ENCODE data around the gene MYO5B.
"Not testable (repeated sequence)": the region's sequence is repeated elsewhere in the genome, so short reads cannot be mapped to it uniquely, and the experiment has no call there.

Gene MYO5B

DNA sequence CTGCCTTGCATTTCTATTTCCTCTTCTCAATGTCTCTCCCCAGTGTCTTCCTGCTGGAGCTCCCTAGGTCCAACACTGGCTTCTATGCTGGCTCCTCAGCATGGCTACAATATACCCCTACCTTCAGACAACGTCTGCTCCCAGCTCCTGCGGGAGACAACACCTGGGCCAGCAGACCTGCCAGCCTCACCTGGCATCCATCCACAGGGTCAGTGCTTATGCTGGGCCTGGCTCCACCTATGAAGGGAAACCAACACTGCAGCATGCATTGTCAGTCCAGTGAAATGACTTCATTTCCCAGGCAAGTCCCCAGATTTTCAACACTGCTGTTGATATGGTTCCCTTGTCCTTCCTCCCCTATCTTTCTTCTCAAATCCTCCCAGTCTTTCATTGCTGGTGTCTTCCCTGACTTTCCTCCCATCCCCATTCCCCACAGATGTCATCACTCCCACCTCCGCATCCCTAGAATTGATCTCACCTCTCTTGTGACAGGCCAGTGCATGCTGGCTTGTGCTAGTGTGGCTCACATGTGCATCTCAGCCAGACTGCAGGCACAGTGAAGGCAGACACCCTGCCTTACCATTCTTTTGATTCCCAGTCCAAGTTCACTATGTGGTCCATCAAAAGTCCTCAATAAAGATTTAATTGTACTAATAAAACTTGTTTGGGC lies 98.0 kb downstream of the MYO5B start:
- no peak for DNase-seq

DNA sequence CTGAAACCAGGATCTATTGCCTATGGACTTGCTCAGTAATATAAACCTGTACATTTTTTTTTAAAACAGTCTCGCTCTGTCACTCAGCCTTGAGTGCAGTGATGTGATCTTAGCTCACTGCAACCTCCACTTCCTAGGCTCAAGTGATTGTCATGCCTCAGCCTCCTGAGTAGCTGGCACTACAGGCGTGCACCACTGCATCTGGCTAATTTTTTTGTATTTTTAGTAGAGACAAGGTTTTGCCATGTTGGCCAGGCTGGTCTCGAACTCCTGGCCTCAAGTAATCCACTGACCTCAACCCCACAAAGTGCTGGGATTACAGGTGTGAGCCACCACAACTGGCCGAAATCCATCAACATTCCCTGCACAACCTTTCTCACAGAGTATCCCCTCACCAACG lies 100.2 kb downstream of the MYO5B start:
- DNase-seq, result not testable (repeated sequence)

DNA sequence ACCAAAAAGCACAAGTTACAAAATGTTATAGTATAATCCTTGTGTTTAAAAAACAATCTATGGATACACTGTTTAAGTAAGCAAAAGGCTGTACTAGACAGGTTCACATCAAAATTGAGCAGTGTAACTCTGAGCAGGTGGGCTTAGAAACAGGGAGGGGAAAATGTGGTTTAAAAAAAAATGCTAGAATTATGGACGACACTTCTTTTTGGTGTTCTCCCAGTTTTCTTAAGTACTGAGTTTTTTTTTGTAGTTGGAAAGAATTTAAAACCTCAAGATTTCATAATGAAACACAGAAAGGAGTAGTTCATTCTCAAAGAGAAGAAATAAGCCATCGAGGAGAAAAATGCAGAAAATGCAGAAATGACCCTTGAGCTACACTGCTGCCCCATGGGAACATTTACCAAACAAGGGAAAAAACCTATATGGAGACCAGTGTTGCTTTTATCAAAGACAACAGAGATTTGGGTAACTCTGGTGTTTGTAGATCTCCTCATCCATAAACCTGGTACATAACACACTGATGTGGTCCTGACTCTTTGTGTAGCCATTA lies 100.7 kb downstream of the MYO5B start:
- DNase-seq, result no peak

DNA sequence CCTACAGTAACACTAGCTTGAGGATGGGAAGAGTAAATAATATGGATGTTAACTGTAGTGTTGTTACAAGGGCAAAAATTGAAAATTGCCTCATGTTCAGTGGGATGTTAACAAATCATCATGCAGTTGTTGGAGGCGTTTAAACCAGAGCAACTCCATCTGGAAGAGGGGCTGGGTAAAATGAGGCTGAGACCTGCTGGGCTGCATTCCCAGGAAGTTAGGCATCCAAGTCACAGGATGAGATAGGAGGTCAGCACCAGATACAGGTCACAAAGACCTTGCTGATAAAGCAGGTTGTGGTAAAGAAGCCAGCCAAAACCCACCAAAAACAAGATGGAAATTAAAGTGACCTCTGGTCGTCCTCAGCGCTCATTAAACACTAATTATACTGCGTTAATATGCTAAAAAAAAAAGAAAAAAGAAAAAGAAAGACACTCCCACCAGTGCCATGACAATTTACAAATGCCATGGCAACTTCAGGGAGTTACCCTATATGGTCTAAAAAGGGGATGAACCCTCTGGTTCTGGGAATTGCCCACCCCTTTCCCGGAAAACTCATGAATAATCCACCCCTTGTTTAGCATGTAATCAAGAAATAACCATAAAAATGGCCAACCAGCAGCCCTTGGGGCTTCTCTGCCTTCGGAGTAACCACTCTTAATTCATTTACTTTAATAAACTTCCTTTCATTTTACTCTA lies 101.4 kb downstream of the MYO5B start:
- DNase-seq, result no peak

DNA sequence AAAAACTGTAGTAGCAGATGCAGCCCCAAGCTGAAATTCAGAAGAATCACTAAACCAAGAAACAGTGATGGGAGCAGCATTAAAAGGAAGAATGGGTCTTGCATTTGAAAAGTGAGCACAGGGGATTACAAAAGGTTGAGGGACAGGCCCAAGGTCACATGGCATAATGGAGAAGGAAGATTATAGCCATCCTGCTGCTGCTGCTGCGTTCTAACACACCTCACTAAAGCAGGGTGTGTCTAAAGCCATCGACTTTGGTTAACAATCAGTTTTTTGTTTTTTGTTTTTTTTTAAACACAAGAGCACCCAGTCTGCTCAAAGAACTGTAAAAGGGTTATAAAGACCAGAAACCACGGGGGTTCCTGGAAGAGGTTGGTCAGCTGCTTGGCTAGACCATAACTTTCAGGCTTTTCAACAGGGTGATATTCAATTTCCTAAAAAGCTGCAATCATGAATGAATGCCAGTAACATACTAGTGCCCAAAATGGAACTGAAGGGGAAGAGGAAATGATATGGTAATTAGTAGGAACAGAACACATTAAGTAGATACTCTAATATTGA lies 102.6 kb downstream of the MYO5B start:
- DNase-seq, result no peak

DNA sequence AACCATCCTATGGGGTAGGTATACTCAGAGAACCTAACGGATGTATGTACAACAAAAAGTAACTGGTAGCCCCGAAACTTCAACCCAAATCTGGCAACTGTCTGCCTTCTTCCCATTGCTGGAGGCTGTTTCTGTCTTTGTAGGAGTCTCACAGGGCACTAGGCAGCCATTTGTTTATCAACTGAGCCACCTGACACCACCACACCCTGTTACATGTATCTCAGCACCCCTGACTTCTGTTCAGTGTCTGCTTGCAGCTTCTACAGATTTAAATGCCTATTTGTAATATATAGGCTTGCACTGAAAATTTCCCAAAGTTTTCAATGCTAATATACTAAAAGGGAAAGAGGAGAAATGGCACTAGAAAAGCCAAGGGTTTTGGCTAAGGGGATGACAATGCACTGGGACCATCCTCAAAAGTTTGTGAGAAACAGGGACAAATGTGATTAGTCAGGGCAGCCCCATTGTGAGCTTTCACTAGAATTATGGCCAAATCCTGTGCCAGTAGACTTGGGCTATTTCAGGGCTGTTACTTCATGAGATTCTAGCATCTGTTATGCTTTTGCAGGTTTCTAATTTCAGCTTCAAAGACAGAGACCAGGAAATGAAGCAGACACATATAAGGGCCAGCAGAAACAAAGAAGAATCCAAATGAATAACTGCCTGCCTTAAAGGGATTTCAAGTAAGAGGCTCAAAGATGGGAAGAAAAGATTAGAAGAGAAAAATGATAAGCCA lies 103.3 kb downstream of the MYO5B start:
- no peak for DNase-seq

DNA sequence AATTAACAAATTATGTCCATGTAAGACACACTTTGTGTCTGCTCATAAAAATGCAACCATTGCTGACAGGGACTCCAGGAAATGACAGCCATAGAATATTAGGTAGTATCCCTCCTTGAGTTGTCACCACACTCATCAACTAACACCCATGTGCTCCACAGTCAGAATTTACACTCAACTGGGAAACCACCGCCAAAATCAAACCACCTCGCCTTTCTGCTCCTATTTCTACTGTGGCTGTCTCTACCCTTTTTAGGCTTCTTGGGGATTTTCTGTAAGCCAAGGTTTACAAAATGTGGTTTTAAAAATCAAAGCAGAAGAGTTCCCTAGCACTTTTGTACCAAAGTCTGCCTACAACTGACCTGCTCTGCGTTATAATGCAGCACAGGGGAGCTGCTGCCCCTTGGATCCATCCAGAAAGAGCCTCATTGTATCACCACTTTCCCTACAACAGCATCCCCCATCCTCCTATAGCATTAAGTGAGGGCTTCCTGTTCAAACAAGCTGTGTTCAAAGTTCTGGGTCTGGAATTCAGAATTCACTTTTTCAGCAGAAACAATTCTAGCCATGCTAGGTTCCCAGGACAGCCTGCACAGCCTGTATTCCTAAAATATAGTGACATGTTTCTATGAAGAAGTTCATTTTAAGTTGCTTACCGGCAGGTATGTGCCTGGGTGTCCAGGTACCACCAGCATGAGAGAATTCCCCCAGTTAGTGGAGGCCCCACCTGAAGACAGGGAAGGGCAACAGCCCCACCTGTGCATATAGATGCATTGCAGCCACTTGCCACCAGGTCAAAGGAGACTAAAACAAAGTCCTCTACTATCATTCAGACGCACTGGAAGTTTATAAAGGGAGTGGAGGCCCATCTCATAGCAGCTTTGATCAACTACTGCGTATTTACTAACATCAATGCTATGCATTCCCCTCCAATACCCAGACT lies 104.3 kb downstream of the MYO5B start:
- no peak for DNase-seq

DNA sequence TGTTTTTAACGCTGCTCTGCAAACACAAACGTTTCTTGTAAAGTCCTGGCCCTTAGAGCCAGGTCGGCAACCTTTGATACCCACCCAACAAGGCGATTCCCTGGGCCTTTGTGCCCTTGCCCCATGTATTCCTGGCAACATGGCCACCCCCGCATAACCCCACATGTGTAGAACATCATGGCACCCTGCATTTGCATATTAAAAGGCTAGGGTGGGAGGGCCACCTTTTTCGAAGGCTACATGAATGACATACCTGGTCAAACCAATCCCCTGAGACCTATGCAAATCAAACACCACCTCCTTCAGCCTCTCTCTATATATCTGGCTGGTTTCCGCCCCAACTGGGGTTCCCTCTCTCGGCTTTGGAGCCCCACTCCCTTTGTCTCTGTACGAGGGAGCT lies 105.2 kb downstream of the MYO5B start:
- DNase-seq, result no peak

DNA sequence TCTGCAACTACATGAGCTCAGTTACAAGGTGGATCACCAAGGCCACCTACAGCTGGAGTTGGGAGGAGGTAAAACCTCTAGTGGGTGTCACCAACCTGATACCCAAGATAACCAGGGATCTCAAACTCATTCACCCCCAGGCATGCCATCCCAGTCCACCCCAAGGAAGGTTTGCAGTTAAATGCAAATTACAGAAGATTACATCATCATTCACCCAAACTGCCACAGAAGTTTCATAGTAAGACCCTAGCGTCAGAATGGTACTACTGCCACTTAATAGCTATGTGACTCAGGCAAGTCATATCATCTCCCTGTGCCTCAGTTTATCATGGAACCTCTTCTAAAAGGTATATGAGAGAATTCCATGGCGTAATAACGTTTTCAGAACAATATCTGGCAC lies 111.2 kb downstream of the MYO5B start:
- DNase-seq, result no peak

DNA sequence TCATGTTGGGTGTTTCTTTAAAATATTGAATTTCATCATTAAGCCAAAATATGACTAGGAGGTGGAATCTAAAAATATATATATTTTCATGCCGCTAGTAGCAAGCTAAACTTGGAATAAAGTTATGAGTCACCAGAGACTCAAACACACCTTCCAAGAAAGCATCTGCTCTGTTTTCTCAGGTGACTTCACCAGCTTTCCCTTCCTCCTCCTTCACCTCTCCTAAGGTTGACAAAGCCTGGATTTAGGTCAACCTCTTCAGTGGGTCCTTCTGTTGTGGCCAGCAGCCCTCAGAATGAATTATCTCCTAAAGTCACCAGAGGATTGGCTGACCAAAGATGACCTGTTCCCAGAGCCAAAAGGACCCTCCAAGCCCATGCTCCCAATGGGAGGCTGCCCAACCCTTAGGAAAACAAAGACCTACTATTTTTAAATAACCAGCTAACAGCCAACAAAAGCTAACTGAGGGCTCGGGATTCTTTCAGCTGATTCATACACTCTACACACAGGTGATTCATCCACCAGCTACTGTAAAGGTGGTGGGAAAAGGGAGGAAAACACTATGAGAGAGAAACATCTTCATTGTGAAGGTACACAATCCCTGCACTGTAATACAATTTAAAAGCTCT lies 113.9 kb downstream of the MYO5B start:
- DNase-seq, result no peak

DNA sequence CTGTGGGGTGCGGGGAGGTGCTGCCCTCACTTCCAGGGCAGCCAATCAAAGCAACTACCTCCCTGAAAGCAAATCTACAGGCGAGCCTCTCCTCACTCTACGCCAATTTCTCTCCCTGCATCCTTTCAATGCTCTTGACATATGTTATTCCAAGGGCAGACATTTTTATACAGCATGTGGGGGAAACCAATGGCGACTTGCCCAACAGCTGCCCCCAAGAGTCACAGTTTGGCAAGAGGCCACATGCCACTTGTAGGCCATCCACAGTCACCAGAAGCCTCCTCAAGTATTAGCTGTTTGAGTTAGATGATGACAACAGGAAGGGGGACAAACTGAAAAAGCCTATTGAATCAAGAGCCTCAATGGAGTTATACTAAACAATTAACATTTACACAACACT lies 114.6 kb downstream of the MYO5B start:
- no peak for DNase-seq

DNA sequence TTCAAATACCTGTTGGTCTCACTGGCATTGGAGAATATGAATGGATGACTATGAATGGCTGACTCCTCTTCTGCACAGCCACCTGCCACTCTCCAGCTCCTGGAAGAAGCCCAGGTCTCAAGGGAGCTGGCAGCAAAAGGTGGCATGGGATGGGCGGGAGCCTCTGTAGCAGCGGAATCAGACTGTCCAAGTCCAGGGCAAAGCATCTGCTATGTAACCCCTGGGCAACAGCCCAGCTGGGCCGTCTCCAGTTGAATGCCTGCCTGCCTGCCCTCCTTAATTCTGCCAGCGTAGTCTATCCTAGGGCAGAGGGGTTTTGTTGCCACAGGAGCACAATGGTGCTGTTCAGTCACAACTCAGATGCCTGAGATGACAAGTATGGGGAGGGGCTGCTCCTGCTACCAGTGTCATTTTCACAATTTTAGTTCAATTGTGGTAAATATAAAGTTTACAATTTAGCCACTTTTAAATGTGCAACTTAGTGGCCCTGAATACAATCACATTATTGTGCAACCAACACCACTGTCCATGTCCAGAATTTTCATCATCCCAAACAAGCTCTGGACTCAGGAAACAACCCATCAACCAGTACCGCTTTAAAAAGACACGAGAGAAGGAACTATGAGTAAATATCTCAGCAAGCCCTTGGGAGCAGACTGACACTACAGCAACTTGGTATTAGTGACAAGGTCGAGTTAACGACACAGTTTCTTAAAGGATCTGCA lies 115.2 kb downstream of the MYO5B start:
- DNase-seq, result peak; percentile 21

DNA sequence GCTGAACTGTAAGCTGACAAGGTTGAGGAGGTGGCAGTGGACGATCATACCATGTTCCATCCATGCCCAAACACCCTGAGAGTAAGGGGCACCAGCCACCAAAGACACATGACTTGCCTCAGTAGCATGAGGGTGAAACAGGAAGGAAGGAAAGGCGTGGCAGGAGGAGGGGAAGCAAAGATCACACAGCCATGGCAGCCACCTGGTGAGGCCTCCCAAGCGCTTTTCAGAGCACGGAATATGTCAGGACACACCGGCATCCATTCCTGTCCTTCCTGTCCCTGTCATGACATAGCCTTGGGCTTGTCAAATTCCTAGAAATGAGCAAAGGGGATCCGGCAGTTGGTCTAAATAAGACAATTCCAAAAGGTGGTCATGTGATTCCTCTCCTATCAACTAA lies 118.7 kb downstream of the MYO5B start:
- DNase-seq, result no peak

DNA sequence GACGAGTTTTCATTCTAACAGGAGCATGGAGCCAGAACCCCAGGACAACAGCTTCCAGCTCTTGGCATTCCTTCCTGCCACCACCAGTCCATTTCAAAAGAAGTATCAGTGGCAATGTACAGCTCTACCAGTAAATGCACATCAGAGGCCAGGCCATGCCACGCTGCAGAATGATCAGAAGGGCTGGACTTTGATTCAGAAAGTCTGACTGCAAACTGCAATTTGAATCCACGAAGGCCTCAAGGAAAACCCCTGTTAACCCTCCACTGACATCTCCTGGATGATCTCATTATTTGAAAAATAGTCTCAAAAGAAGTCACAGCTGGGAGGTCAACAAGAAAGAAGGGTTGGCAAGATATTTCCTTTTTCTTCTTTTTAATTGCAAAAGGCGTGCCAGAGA lies 119.2 kb downstream of the MYO5B start:
- DNase-seq, result no peak

DNA sequence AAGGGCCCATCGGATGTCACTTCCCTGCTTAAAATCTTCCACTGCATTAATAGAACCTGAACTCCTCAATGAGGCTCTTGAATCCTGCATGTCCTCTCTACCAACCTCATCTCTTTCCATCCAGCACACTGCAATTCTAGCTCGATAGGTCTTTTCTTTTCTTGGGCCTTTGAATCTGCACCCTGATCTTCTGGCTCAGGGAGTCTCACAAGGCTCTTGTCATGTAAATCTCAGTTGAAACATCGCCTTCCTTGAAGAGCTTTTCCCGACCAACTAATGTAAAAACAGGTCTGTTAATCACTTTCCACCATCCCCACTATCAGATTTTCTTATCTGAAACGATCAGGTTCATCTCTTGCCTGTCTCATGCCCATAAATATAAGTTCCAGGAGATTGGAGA lies 120.5 kb downstream of the MYO5B start:
- no peak for DNase-seq

DNA sequence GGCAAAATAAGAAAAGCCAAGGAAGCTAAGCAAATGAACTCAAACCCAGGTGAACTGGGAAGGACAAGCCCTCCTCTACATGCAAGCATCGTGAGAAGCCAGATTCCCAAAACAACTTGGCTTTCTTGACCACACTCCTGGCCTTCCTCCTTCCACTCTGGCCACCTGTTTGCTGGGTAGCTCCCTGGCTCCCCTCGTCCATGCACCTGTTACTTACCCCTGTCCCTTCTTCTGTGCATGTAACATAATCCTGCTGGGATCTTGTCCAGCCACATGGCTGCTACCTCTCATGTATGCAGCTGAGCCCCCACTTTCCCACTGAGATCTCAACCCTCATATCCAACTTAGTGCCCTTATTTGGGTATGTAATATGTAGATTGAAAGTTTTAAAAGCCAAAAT lies 121.6 kb downstream of the MYO5B start:
- no peak for DNase-seq

DNA sequence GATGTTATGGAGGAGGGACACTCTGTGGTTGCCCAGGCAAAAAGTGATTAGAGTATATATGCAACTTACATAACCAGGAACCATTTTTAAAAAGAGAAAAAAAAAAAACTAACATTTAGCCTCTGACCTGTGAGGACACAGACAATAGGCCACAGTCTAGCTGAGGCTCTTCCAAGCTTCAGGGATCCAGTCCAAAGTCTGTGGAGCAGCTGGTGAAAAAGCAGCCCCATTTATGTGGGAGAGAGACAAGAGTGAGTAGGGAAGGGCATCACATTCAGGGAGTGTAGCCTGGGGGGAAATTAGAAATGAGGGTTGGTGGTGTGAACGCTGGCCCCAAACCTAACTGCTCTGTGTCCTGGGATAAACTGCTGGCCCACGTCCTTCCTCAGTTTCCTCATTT lies 122.8 kb downstream of the MYO5B start:
- DNase-seq, result no peak

DNA sequence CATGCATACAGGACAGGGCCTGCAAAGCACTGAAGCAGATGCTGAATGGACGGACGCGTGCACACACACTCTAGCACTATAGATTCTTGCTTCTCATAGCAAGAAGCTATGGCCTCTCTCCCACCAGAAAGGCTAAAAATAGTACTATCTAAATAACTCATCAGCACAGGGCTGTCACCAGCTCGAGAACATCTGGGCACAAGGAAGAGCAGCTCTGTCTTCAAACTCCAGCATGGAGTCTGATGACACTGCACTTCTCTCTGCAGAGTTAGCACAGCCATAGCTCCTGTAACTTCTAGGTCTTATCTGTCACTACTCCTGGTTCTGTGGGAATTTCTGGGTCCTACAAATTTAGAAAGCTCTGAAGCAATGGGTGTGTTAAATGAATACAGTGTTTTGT lies 123.5 kb downstream of the MYO5B start:
- DNase-seq, result no peak

DNA sequence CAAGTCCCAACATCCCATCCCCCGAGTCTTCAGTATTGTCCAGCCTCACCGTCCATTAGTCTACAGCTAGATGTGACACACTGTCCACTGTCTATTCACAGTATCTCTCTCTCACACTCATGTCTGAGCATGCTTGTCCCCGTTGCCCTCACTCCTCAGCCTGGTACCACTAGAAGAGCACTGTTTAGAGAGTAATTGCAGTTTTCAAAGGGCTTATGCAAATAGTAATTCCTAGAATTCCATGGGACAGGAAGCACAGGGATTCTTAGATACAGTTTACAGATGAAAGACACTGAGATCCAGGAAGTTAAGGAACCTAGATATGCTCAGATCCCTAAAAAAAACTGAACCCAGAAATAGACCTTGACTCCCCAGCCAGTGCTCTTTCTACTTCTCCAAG lies 125.5 kb downstream of the MYO5B start:
- no peak for DNase-seq

DNA sequence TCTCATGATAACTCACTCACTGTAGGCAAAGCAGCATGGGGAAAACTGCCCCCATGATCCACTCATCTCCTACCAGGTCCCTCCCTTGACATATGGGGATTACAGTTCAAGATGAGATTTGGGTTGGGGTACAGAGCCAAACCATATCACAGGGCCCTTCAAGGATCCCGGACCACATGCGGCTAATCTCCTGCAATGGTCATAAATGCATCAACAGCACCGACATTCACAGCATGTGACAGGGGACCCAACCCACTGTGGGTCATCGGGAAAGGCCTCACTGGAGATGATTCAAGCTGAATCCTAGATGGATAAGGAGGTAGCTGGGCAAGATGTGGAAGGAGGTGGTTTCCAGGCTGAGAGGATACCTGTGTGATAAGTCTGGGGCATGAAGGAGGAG lies 129.4 kb downstream of the MYO5B start:
- DNase-seq, result no peak

DNA sequence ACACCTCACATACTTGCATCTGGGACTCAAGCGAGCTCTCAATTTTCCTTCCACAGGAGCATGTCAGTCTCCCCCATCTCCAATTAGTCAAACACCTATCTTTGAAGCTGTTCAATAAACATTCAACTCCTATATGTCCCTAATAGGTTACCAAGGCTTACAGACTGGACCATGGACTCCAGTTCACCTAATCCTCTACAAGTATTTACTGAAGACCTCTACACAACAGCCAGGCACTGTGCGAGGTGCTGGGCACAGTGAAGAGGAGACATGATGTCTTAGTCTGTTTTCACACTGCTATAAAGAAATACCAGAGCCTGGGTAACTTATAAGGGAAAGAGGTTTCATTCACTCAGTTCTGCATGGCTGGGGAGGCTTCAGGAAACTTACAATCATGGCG lies 129.9 kb downstream of the MYO5B start:
- no peak for DNase-seq

All from NCI-H2107 (cell line).